GM19328 (cell line): ENCODE results near the gene AUTS2.

Source experiments
- ATAC-seq: cut with Tn5 transposase; IDR thresholded peaks from one replicate; pipeline ENCODE4 v1.9.1; 2021; ENCODE audit warnings: mild to moderate bottlenecking, moderate library complexity; ENCODE audit not compliant: unreplicated experiment

AUTS2 gene

GRCh38 chr7:70502117-70502863 is 904.0 kb downstream of the AUTS2 start:
- no peak for ATAC-seq

- ATAC-seq: no peak
Measured at GRCh38 chr7:70504254-70504653, 906.0 kb downstream of the AUTS2 start.

- ATAC-seq: no peak
Measured at GRCh38 chr7:70505468-70505867, 907.2 kb downstream of the AUTS2 start.

GRCh38 chr7:70505886-70506285 is 907.6 kb downstream of the AUTS2 start:
- ATAC-seq: no peak

GRCh38 chr7:70506434-70506833 is 908.2 kb downstream of the AUTS2 start:
- no peak for ATAC-seq

- no peak for ATAC-seq
Measured at GRCh38 chr7:70512144-70512543, 913.9 kb downstream of the AUTS2 start.

GRCh38 chr7:70512761-70513160 is 914.5 kb downstream of the AUTS2 start:
- ATAC-seq: no peak

- ATAC-seq: no peak
Measured at GRCh38 chr7:70520611-70521010, 922.3 kb downstream of the AUTS2 start.

GRCh38 chr7:70523249-70523988 is 925.1 kb downstream of the AUTS2 start:
- ATAC-seq: no peak

- no peak for ATAC-seq
Measured at GRCh38 chr7:70523989-70524351, 925.7 kb downstream of the AUTS2 start.

- no peak for ATAC-seq
Measured at GRCh38 chr7:70525991-70526390, 927.7 kb downstream of the AUTS2 start.

GRCh38 chr7:70527520-70528115 is 929.3 kb downstream of the AUTS2 start:
- ATAC-seq: no peak

- ATAC-seq: no peak
Measured at GRCh38 chr7:70529436-70529835, 931.2 kb downstream of the AUTS2 start.

- ATAC-seq: no peak
Measured at GRCh38 chr7:70529914-70530585, 931.8 kb downstream of the AUTS2 start.

- no peak for ATAC-seq
Measured at GRCh38 chr7:70533614-70534013, 935.3 kb downstream of the AUTS2 start.

GRCh38 chr7:70539205-70539604 is 940.9 kb downstream of the AUTS2 start:
- ATAC-seq: no peak

GRCh38 chr7:70539617-70540016 is 941.3 kb downstream of the AUTS2 start:
- no peak for ATAC-seq

GRCh38 chr7:70540641-70541040 is 942.4 kb downstream of the AUTS2 start:
- no peak for ATAC-seq

- no peak for ATAC-seq
Measured at GRCh38 chr7:70542750-70543376, 944.6 kb downstream of the AUTS2 start.

GRCh38 chr7:70544016-70544415 is 945.7 kb downstream of the AUTS2 start:
- no peak for ATAC-seq

GRCh38 chr7:70545214-70545613 is 946.9 kb downstream of the AUTS2 start:
- ATAC-seq: no peak
